Left lung (tissue), 10 donors: ENCODE data around the gene ZRSR2. TPM values are rescaled to one million over a fixed set of nuclear protein-coding genes. Genes with fewer than 3 reads are reported as not detected.

Source experiments
- ATAC-seq: fragments of 200-7000 bp; cut with Tn5 transposase; one replicate; pipeline ENCODE4 v1.9.1; 2020; ENCODE audit warnings: moderate library complexity
- DNase-seq, 4 donors: peaks; one replicate each; pipeline ENCODE4 v3.0.0-alpha.2; 2013 to 2020
- H3K27ac ChIP-seq, 2 donors: fragments of 200-600 bp; sonication (generic) in 1 of 2; one replicate each; pipeline versions ENCODE4 v1.5.0 to v1.8.0; 2020 to 2021
- H3K27me3 ChIP-seq, 2 donors: fragments of 200-600 bp; sonication (generic) in 1 of 2; one replicate each; pipeline versions ENCODE4 v1.5.0 to v1.8.0; 2020 to 2021
- H3K36me3 ChIP-seq, 2 donors: fragments of 200-600 bp; sonication (generic) in 1 of 2; one replicate each; pipeline versions ENCODE4 v1.5.0 to v1.8.0; 2020 to 2021
- H3K4me1 ChIP-seq, 2 donors: fragments of 200-600 bp; one replicate each; pipeline ENCODE4 v1.8.0; 2021
- H3K4me3 ChIP-seq, 2 donors: fragments of 200-600 bp; sonication (generic) in 1 of 2; one replicate each; pipeline versions ENCODE4 v1.5.0 to v1.8.0; 2020 to 2021; ENCODE audit warnings: mild to moderate bottlenecking in 1 of 2
- H3K9me3 ChIP-seq, 2 donors: fragments of 200-600 bp; sonication (generic) in 1 of 2; one replicate each; pipeline versions ENCODE4 v1.5.0 to v1.8.0; 2020 to 2021
- CTCF ChIP-seq, 2 donors: fragments of 200-600 bp; sonication (generic) in 1 of 2; IDR thresholded peaks; one replicate each; pipeline versions ENCODE4 v1.5.0 to v1.8.0; 2021; ENCODE audit warnings: antibody characterized with exemption in 2 of 2
- intact Hi-C, 2 donors: fragments of 100-400 bp; cut with DNase I; formaldehyde crosslinking; loops; one replicate each; pipeline versions ENCODE4 v1.11.2 to v1.14.2; 2022
- polyA plus RNA-seq, 6 donors: library from polyadenylated mRNA; unstranded; fragments of 120-200 nt; gene quantifications; one replicate each; pipeline ENCODE4 v1.2.1, GENCODE V29; 2013; ENCODE audit not compliant: insufficient read length in 6 of 6
- total RNA-seq, 2 donors: library from RNA; stranded (reverse); fragmentation: NEBNext Ultra II Directional; extraction: Animal tissue kit (Norgen Biotek cat#: 25700); gene quantifications; one replicate each; pipeline ENCODE4 v1.2.1, GENCODE V29; 2021
- donor health status: DM: no; HTN: yes; CAD: no.
- donor health status: DM: no; HTN: no; CAD: no.

The ZRSR2 gene
- total and polyA plus RNA-seq, 8 donors, result 10.9 to 25.8 (median 22.2) TPM

GRCh38 chrX:15808254-15808653 lies 18.0 kb downstream of the ZRSR2 start:
- ATAC-seq (no peak), DNase-seq (no peak)
- intact Hi-C loops, result no loop called here
- no peak overlapping the region for H3K27ac ChIP-seq
- H3K4me3 ChIP-seq, result no peak overlapping the region
- H3K27me3 ChIP-seq, result no peaks in the 10 kb centered on the region
- peaks cover 0 to 50% of the 10 kb centered on the region in 2 donors for H3K36me3 ChIP-seq
- no peaks in the 10 kb centered on the region for H3K4me1 ChIP-seq
- TF ChIP-seq CTCF (IDR thresholded peaks at IDR 0.05), result no peak
- H3K9me3 ChIP-seq, result no peaks in the 10 kb centered on the region

GRCh38 chrX:15812192-15812938 lies 22.1 kb downstream of the ZRSR2 start:
- intact Hi-C loops, result no loop called here
- TF ChIP-seq CTCF (IDR thresholded peaks at IDR 0.05), result no peak
- H3K4me1 ChIP-seq, result peaks cover 0 to 10% of the 10 kb centered on the region in 2 donors
- no peak overlapping the region for H3K4me3 ChIP-seq
- H3K9me3 ChIP-seq, result no peaks in the 10 kb centered on the region
- no peak for ATAC-seq
- H3K27ac ChIP-seq, result no peak overlapping the region
- DNase-seq, result no peak
- no peaks in the 10 kb centered on the region for H3K27me3 ChIP-seq
- peaks cover 0 to 40% of the 10 kb centered on the region in 2 donors for H3K36me3 ChIP-seq

GRCh38 chrX:15813416-15813815 lies 23.1 kb downstream of the ZRSR2 start:
- peaks cover 0 to 10% of the 10 kb centered on the region in 2 donors for H3K4me1 ChIP-seq
- intact Hi-C loops, result no loop called here
- H3K4me3 ChIP-seq, result no peak overlapping the region
- no peak overlapping the region for H3K27ac ChIP-seq
- no peaks in the 10 kb centered on the region for H3K9me3 ChIP-seq
- peaks cover 0 to 32% of the 10 kb centered on the region in 2 donors for H3K36me3 ChIP-seq
- no peak for TF ChIP-seq CTCF (IDR thresholded peaks at IDR 0.05)
- ATAC-seq (no peak), DNase-seq (peak in 1 of 4 donors; percentile 32)
- no peaks in the 10 kb centered on the region for H3K27me3 ChIP-seq

GRCh38 chrX:15814771-15815365 lies 24.6 kb downstream of the ZRSR2 start:
- ATAC-seq (no peak), DNase-seq (no peak)
- Histone ChIP-seq H3K9me3 (no peaks in the 10 kb centered on the region), H3K27me3 (no peaks in the 10 kb centered on the region), H3K27ac (no peak overlapping the region), H3K4me1 (peaks cover 0 to 10% of the 10 kb centered on the region in 2 donors), H3K4me3 (no peak overlapping the region), H3K36me3 (peaks cover 0 to 34% of the 10 kb centered on the region in 2 donors)
- intact Hi-C loops, result no loop called here
- no peak for TF ChIP-seq CTCF (IDR thresholded peaks at IDR 0.05)

- DNase-seq (no peak), ATAC-seq (peak; percentile 70)
- Histone ChIP-seq H3K27ac (peak overlapping the region in 1 of 2 donors; percentile 33), H3K4me3 (no peak overlapping the region), H3K4me1 (peaks cover 0 to 10% of the 10 kb centered on the region in 2 donors), H3K36me3 (peaks cover 0 to 34% of the 10 kb centered on the region in 2 donors), H3K27me3 (no peaks in the 10 kb centered on the region), H3K9me3 (no peaks in the 10 kb centered on the region)
- intact Hi-C loops, result no loop called here
- TF ChIP-seq CTCF (IDR thresholded peaks at IDR 0.05), result no peak
Measured at GRCh38 chrX:15815779-15816437, 25.6 kb downstream of the ZRSR2 start.
